PFSK-1 (cell line): Measurements from ENCODE around the gene EGFL8.

ENCODE experiments used
- FOXP2 ChIP-seq: optimal IDR thresholded peaks from 2 replicates; pipeline ENCODE3; 2011; ENCODE audit warnings: borderline replicate concordance, control low read depth, inconsistent platforms; ENCODE audit not compliant: insufficient read depth; ENCODE audit errors: extremely low read length, extremely low read depth
- POLR2AphosphoS5 ChIP-seq: IDR thresholded peaks from 2 replicates; pipeline ENCODE4 v1.6.1; 2012; ENCODE audit warnings: low read depth, mild to moderate bottlenecking, control low read depth, low read length, moderate library complexity
- REST ChIP-seq, 2 experiments: IDR thresholded peaks; 2 replicates each; pipeline versions ENCODE4 v1.6.1 to v1.8.0; 2011 to 2012; ENCODE audit warnings: low read depth in 2 of 2, low read length in 2 of 2, control low read depth in 1 of 2, inconsistent platforms in 1 of 2, mild to moderate bottlenecking in 1 of 2, moderate library complexity in 1 of 2; ENCODE audit not compliant: insufficient read depth in 1 of 2
- SIN3A ChIP-seq: IDR thresholded peaks from 2 replicates; pipeline ENCODE4 v1.6.1; 2012; ENCODE audit warnings: mild to moderate bottlenecking, low read length, moderate library complexity, borderline replicate concordance; ENCODE audit not compliant: insufficient read depth
- TAF1 ChIP-seq: IDR thresholded peaks from 2 replicates; pipeline ENCODE4 v1.6.1; 2012; ENCODE audit warnings: low read length, control low read depth, borderline replicate concordance; ENCODE audit not compliant: insufficient read depth

GRCh38 chr6:32188381-32189068 is 24.1 kb downstream of the EGFL8 start:
- no peak for TF ChIP-seq REST (IDR thresholded peaks at IDR 0.05; ENCODE audit: insufficient read depth in 1 of 2, low read depth in 2 of 2, low read length in 2 of 2)
- no peak for TF ChIP-seq POLR2AphosphoS5
- no peak for TF ChIP-seq FOXP2
- no peak for TF ChIP-seq TAF1
- no peak for TF ChIP-seq SIN3A
